Measurements from ENCODE around the gene SLC43A2.

DNA sequence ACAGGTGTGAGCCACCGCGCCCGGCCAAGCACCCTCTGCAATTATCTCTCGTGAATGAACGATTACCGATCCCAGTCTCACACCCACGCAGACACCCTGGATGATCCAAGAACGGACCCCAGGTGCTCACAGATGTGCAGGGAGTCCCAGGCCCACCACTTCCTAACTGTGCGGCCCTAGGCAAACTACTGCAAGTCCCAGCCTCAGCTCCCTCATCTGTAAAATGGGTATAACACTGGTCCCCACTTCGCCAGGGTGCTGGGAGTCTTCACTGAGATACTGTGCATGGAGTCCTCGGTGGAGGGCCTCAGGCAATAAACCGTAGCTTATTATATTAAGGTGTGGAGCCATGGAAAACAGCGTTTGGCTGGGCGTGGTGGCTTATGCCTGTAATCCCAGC lies 44.5 kb downstream of the SLC43A2 start:
- TF ChIP-seq POLR2A (IDR thresholded peaks at IDR 0.05; ENCODE audit: low read depth, low read length) (no peak), POLR2AphosphoS5 (IDR thresholded peaks at IDR 0.05; ENCODE audit: insufficient read depth, low read depth, low read length) (no peak), FOS (IDR thresholded peaks at IDR 0.05; ENCODE audit: borderline replicate concordance, insufficient read depth, low read length) (no peak), JUN (IDR thresholded peaks at IDR 0.05; ENCODE audit: borderline replicate concordance, insufficient read depth, insufficient read length, low read depth) (no peak)
- TF ChIP-seq, protein P1, sequence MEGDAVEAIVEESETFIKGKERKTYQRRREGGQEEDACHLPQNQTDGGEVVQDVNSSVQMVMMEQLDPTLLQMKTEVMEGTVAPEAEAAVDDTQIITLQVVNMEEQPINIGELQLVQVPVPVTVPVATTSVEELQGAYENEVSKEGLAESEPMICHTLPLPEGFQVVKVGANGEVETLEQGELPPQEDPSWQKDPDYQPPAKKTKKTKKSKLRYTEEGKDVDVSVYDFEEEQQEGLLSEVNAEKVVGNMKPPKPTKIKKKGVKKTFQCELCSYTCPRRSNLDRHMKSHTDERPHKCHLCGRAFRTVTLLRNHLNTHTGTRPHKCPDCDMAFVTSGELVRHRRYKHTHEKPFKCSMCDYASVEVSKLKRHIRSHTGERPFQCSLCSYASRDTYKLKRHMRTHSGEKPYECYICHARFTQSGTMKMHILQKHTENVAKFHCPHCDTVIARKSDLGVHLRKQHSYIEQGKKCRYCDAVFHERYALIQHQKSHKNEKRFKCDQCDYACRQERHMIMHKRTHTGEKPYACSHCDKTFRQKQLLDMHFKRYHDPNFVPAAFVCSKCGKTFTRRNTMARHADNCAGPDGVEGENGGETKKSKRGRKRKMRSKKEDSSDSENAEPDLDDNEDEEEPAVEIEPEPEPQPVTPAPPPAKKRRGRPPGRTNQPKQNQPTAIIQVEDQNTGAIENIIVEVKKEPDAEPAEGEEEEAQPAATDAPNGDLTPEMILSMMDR (IDR thresholded peaks at IDR 0.05; ENCODE audit: extremely low read depth in 1 of 2, insufficient read depth in 1 of 2, low read depth in 1 of 2, low read length in 2 of 2), result no peak
- TF ChIP-seq, protein P2, sequence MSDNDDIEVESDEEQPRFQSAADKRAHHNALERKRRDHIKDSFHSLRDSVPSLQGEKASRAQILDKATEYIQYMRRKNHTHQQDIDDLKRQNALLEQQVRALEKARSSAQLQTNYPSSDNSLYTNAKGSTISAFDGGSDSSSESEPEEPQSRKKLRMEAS (IDR thresholded peaks at IDR 0.05; ENCODE audit: insufficient read depth, insufficient read length), result no peak

Data from endothelial cell of umbilical vein (primary cell).